K562 (cell line): ENCODE results near the gene GBP7. TPM values are rescaled to one million over a fixed set of nuclear protein-coding genes. Genes with fewer than 3 reads are reported as not detected.

Source experiments
- ARID1B ChIP-seq: fragments of 450-650 bp; IDR thresholded peaks from 2 replicates; pipeline ENCODE4 v1.6.1; 2016; ENCODE audit warnings: antibody characterized with exemption, mild to moderate bottlenecking, inconsistent platforms
- CBFA2T2 ChIP-seq: fragments of 450-650 bp; conservative IDR thresholded peaks from 2 replicates; pipeline ENCODE4 v1.6.1; 2017; ENCODE audit warnings: mild to moderate bottlenecking
- KLF16 ChIP-seq: IDR thresholded peaks from 2 replicates; pipeline ENCODE4 v1.6.1; 2016; ENCODE audit warnings: antibody characterized with exemption
- NCOR1 ChIP-seq: fragments of 450-650 bp; IDR thresholded peaks from 2 replicates; pipeline ENCODE4 v1.6.1; 2016; ENCODE audit warnings: mild to moderate bottlenecking, moderate library complexity
- NFIC ChIP-seq: fragments of 450-650 bp; IDR thresholded peaks from 2 replicates; pipeline ENCODE4 v1.6.1; 2017; ENCODE audit warnings: mild to moderate bottlenecking, inconsistent platforms
- SMARCE1 ChIP-seq: fragments of 450-650 bp; IDR thresholded peaks from 2 replicates; pipeline ENCODE4 v1.7.1; 2016; ENCODE audit warnings: mild to moderate bottlenecking
- ZKSCAN8 ChIP-seq: fragments of 200-800 bp; sonication (Bioruptor generic); IDR thresholded peaks from 2 replicates; pipeline ENCODE4 v1.6.1; 2016; ENCODE audit warnings: missing genetic modification characterization, missing compliant biosample characterization
- ZNF311 ChIP-seq: fragments of 250-450 bp; sonication (Bioruptor Pico); IDR thresholded peaks from 2 replicates; pipeline ENCODE4 v1.4.0; 2020; ENCODE audit warnings: mild to moderate bottlenecking, moderate library complexity
- polyA plus RNA-seq, 8 experiments: library from polyadenylated mRNA; depleted of rRNA in 4 of 8; stranded (reverse) in 5 of 8; unstranded in 3 of 8; fragments of >200 nt; fragmentation: Nextera tagmentation in 2 of 8; fragmentation: Illumina TruSeq in 1 of 8; extraction: Ambion mirVana in 2 of 8; extraction: Trizol in 1 of 8; gene quantifications; 2 replicates each; pipeline versions ENCODE4 v1.2.1 to v1.2.3, GENCODE V29; 2011 to 2014; ENCODE audit warnings: inconsistent platforms in 1 of 8, missing spikeins in 1 of 8
- total RNA-seq, 7 experiments: library from RNA; depleted of rRNA in 6 of 7; stranded (reverse); fragments of >200 nt in 6 of 7; fragmentation: Illumina TruSeq in 2 of 7; extraction: Trizol in 2 of 7; gene quantifications; 2 replicates each; pipeline versions ENCODE4 v1.2.1 to v1.2.3, GENCODE V29; 2011 to 2021; ENCODE audit warnings: low replicate concordance in 1 of 7
- TF ChIP-seq, protein P1 (sequence below): fragments of 450-650 bp; IDR thresholded peaks from 2 replicates; pipeline ENCODE4 v1.6.1; 2016; ENCODE audit warnings: low read depth, mild to moderate bottlenecking, moderate library complexity
- TF ChIP-seq, protein P2 (sequence below), 2 experiments: fragments of 200-800 bp in 1 of 2; sonication (Bioruptor generic) in 1 of 2; sonication (generic) in 1 of 2; formaldehyde crosslinking in 1 of 2; IDR thresholded peaks in 1 of 2; conservative IDR thresholded peaks in 1 of 2; 2 replicates each; pipeline versions ENCODE4 v1.5.0 to v1.6.1; 2016 to 2020; ENCODE audit warnings: missing compliant biosample characterization in 1 of 2, missing genetic modification characterization in 1 of 2, missing genetic modification reagents in 1 of 2
- TF ChIP-seq, protein P3 (sequence below): fragments of 250-450 bp; sonication (Bioruptor Pico); IDR thresholded peaks from 2 replicates; pipeline ENCODE4 v1.5.0; 2021
- TF ChIP-seq, protein P4 (sequence below): IDR thresholded peaks from 2 replicates; pipeline ENCODE4 v1.6.1; 2012; ENCODE audit warnings: low read depth, low read length, improper control_type of control experiment, borderline replicate concordance

The GBP7 gene
- total and polyA plus RNA-seq, 9 of the 15 experiments (the other 6 are each of a cell fraction or from before 2014, with no cell fraction given) = 0.03 TPM; not detected in 8

DNA sequence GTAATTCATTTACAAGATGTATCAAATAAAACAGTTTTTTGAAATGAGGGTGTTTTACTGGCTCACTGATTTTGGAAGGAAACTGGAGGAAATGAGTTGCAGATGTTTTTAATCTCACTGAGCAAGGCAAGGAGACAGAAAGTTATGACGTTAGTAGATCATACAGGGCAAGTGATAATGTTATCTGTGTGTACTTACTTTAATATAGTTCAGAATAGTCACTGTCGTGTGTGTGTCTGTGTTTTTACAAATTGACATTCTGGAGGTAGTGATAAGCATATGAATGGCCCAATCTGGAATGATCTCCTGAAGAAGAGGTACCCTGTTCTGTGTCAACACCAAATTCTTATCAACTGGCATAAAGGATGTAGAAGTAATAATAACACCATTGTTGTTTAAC is 24.9 kb upstream of the GBP7 start (continued):
- TF ChIP-seq, protein P1, sequence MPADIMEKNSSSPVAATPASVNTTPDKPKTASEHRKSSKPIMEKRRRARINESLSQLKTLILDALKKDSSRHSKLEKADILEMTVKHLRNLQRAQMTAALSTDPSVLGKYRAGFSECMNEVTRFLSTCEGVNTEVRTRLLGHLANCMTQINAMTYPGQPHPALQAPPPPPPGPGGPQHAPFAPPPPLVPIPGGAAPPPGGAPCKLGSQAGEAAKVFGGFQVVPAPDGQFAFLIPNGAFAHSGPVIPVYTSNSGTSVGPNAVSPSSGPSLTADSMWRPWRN = 0 out of 2 replicates have a peak, but pooled peaks have one; percentile 29
- TF ChIP-seq, protein P2, sequence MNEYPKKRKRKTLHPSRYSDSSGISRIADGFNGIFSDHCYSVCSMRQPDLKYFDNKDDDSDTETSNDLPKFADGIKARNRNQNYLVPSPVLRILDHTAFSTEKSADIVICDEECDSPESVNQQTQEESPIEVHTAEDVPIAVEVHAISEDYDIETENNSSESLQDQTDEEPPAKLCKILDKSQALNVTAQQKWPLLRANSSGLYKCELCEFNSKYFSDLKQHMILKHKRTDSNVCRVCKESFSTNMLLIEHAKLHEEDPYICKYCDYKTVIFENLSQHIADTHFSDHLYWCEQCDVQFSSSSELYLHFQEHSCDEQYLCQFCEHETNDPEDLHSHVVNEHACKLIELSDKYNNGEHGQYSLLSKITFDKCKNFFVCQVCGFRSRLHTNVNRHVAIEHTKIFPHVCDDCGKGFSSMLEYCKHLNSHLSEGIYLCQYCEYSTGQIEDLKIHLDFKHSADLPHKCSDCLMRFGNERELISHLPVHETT (CRISPR knock-in tag; conservative IDR thresholded peaks at IDR 0.05 in 1 of 2, IDR thresholded peaks at IDR 0.05 in 1 of 2) = peak in 1 of 2 experiments; percentile 61; a peak in 2 of 4 replicates
- TF ChIP-seq, protein P3, sequence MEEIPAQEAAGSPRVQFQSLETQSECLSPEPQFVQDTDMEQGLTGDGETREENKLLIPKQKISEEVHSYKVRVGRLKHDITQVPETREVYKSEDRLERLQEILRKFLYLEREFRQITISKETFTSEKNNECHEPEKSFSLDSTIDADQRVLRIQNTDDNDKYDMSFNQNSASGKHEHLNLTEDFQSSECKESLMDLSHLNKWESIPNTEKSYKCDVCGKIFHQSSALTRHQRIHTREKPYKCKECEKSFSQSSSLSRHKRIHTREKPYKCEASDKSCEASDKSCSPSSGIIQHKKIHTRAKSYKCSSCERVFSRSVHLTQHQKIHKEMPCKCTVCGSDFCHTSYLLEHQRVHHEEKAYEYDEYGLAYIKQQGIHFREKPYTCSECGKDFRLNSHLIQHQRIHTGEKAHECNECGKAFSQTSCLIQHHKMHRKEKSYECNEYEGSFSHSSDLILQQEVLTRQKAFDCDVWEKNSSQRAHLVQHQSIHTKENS (CRISPR knock-in tag) = no peak
- TF ChIP-seq CBFA2T2 = peak; percentile 81
- TF ChIP-seq ARID1B = peak; percentile 39; the same call in 1 of the 2 replicates
- TF ChIP-seq, protein P4, sequence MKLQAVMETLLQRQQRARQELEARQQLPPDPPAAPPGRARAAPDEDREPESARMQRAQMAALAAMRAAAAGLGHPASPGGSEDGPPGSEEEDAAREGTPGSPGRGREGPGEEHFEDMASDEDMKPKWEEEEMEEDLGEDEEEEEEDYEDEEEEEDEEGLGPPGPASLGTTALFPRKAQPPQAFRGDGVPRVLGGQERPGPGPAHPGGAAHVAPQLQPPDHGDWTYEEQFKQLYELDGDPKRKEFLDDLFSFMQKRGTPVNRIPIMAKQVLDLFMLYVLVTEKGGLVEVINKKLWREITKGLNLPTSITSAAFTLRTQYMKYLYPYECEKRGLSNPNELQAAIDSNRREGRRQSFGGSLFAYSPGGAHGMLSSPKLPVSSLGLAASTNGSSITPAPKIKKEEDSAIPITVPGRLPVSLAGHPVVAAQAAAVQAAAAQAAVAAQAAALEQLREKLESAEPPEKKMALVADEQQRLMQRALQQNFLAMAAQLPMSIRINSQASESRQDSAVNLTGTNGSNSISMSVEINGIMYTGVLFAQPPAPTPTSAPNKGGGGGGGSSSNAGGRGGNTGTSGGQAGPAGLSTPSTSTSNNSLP = no peak
- peak; percentile 36; the same call in 1 of the 2 replicates for TF ChIP-seq NFIC
- 0 out of 2 replicates have a peak, but pooled peaks have one; percentile 36 for TF ChIP-seq NCOR1
- peak; percentile 79; the same call in 1 of the 2 replicates for TF ChIP-seq ZNF311
- 0 out of 2 replicates have a peak, but pooled peaks have one; percentile 33 for TF ChIP-seq KLF16
- TF ChIP-seq SMARCE1 = 0 out of 2 replicates have a peak, but pooled peaks have one; percentile 15
- TF ChIP-seq ZKSCAN8 = 0 out of 2 replicates have a peak, but pooled peaks have one; percentile 30
